H1 (cell line): Measurements from ENCODE around the gene MAP4. TPM values are rescaled to one million over a fixed set of nuclear protein-coding genes. Genes with fewer than 3 reads are reported as not detected.

ENCODE experiments used
- CTCF ChIA-PET: fragments of 300-600 bp; sonication (Branson Sonifier 250); formaldehyde crosslinking; loops from one replicate; lab custom pipeline; 2021; ENCODE audit not compliant: partially characterized antibody; lab: Charles Lee
- POLR2A ChIA-PET: fragments of 300-600 bp; sonication (Branson Sonifier 250); formaldehyde crosslinking; loops from one replicate; lab custom pipeline; 2021; ENCODE audit warnings: inconsistent platforms; ENCODE audit not compliant: partially characterized antibody; lab: Charles Lee
- DNase-seq, 2 experiments: peaks; one replicate each; pipeline versions ENCODE4 v3.0.0 to v3.0.0-alpha.2; 2010 to 2022; ENCODE audit warnings: low spot score in 2 of 2, low read depth in 1 of 2, mixed read lengths in 1 of 2
- FAIRE-seq: peaks from 2 replicates; lab custom pipeline; 2011; peaks lifted over from hg19 to GRCh38; lab: Jason Lieb, UNC
- H2AFZ ChIP-seq: 2 replicates; pipeline ENCODE4 v1.8.1; 2012; ENCODE audit warnings: low read length, inconsistent platforms
- H2AK5ac ChIP-seq: 2 replicates; pipeline ENCODE4 v1.6.1; 2013; ENCODE audit warnings: low read depth, low read length
- H2BK120ac ChIP-seq: replicated peaks from 2 replicates; pipeline ENCODE3; 2013; ENCODE audit warnings: low read depth, low read length, inconsistent platforms
- H2BK12ac ChIP-seq: 2 replicates; pipeline ENCODE4 v1.6.1; 2013; ENCODE audit warnings: low read depth, low read length
- H2BK15ac ChIP-seq: 2 replicates; pipeline ENCODE4 v1.6.1; 2013; ENCODE audit warnings: low read length
- H2BK20ac ChIP-seq: 2 replicates; pipeline ENCODE4 v1.6.1; 2013; ENCODE audit warnings: low read length
- H2BK5ac ChIP-seq: 2 replicates; pipeline ENCODE4 v1.6.1; 2013; ENCODE audit warnings: low read depth, low read length
- H3K14ac ChIP-seq: 2 replicates; pipeline ENCODE4 v1.6.1; 2013; ENCODE audit warnings: inconsistent platforms; ENCODE audit not compliant: insufficient read length
- H3K18ac ChIP-seq: 2 replicates; pipeline ENCODE4 v1.6.1; 2013; ENCODE audit warnings: low read length; ENCODE audit errors: extremely low read depth
- H3K23ac ChIP-seq: 2 replicates; pipeline ENCODE4 v1.6.1; 2013; ENCODE audit warnings: inconsistent platforms; ENCODE audit not compliant: insufficient read length
- H3K23me2 ChIP-seq: 2 replicates; pipeline ENCODE4 v1.6.1; 2013; ENCODE audit warnings: low read depth, low read length
- H3K27ac ChIP-seq: 2 replicates; pipeline ENCODE4 v1.6.1; 2011; ENCODE audit warnings: low read depth, low read length, inconsistent platforms
- H3K27me3 ChIP-seq, 4 experiments: replicated peaks in 1 of 4; 1 replicate in 1 of 4; 2 replicates in 3 of 4; pipeline versions ENCODE4 v1.6.1 to v1.8.1; 2011 to 2013; ENCODE audit warnings: low read length in 3 of 4, mild to moderate bottlenecking in 3 of 4, inconsistent platforms in 2 of 4, mixed read lengths in 2 of 4, moderate library complexity in 1 of 4; ENCODE audit not compliant: control insufficient read depth in 3 of 4, insufficient read depth in 3 of 4; ENCODE audit errors: extremely low read depth in 1 of 4
- H3K36me3 ChIP-seq, 4 experiments: 2 replicates each; pipeline versions ENCODE4 v1.6.1 to v1.8.1; 2011 to 2013; ENCODE audit warnings: mild to moderate bottlenecking in 4 of 4, low read length in 3 of 4, moderate library complexity in 2 of 4, control low read depth in 1 of 4, inconsistent platforms in 1 of 4; ENCODE audit not compliant: insufficient read depth in 4 of 4, control insufficient read depth in 2 of 4
- H3K4ac ChIP-seq: replicated peaks from 2 replicates; pipeline ENCODE3; 2013; ENCODE audit warnings: low read length, low read depth, mixed read lengths, inconsistent platforms; ENCODE audit not compliant: insufficient read length
- H3K4me1 ChIP-seq, 4 experiments: replicated peaks in 1 of 4; 1 replicate in 1 of 4; 2 replicates in 3 of 4; pipeline versions ENCODE4 v1.6.1 to v1.8.1; 2011 to 2013; ENCODE audit warnings: low read length in 3 of 4, inconsistent platforms in 2 of 4, mixed read lengths in 1 of 4; ENCODE audit not compliant: insufficient read depth in 4 of 4, control insufficient read depth in 3 of 4
- H3K4me2 ChIP-seq, 2 experiments: 2 replicates each; pipeline versions ENCODE4 v1.6.1 to v1.8.1; 2011 to 2013; ENCODE audit warnings: low read depth in 2 of 2, low read length in 2 of 2, control low read depth in 1 of 2, inconsistent platforms in 1 of 2, mild to moderate bottlenecking in 1 of 2; ENCODE audit not compliant: insufficient read depth in 1 of 2
- H3K4me3 ChIP-seq, 4 experiments: fragments of 200-600, 300-600 bp in 1 of 4; sonication (generic), shearing (Covaris generic), sonication (Bioruptor Twin) in 1 of 4; 2 replicates each; pipeline versions ENCODE4 v1.5.1 to v1.8.1; 2011 to 2016; ENCODE audit warnings: low read length in 4 of 4, low read depth in 3 of 4, control low read depth in 2 of 4, inconsistent platforms in 2 of 4, mild to moderate bottlenecking in 2 of 4, mixed read lengths in 1 of 4, moderate library complexity in 1 of 4; ENCODE audit not compliant: insufficient read depth in 2 of 4; ENCODE audit errors: extremely low read depth in 1 of 4
- H3K56ac ChIP-seq: replicated peaks from 2 replicates; pipeline ENCODE3; 2013; ENCODE audit warnings: low read depth, mild to moderate bottlenecking, mixed read lengths, low read length, inconsistent platforms; ENCODE audit not compliant: insufficient read length
- H3K79me1 ChIP-seq: 2 replicates; pipeline ENCODE4 v1.6.1; 2013; ENCODE audit warnings: low read depth, low read length, control low read depth
- H3K79me2 ChIP-seq, 2 experiments: 2 replicates each; pipeline versions ENCODE4 v1.6.1 to v1.8.1; 2012 to 2013; ENCODE audit warnings: low read length in 2 of 2, mild to moderate bottlenecking in 2 of 2, inconsistent platforms in 1 of 2; ENCODE audit not compliant: insufficient read depth in 2 of 2, control insufficient read depth in 1 of 2
- H3K9ac ChIP-seq, 4 experiments: replicated peaks in 1 of 4; 1 replicate in 1 of 4; 2 replicates in 3 of 4; pipeline versions ENCODE4 v1.6.1 to v1.8.1; 2011 to 2013; ENCODE audit warnings: low read depth in 3 of 4, low read length in 3 of 4, control low read depth in 2 of 4, mild to moderate bottlenecking in 2 of 4, moderate library complexity in 2 of 4, inconsistent platforms in 1 of 4; ENCODE audit errors: extremely low read depth in 1 of 4
- H3K9me3 ChIP-seq, 2 experiments: 2 replicates each; pipeline versions ENCODE4 v1.6.1 to v1.8.1; 2012 to 2013; ENCODE audit warnings: mild to moderate bottlenecking in 2 of 2, moderate library complexity in 2 of 2, control low read depth in 1 of 2, inconsistent platforms in 1 of 2, low read depth in 1 of 2, low read length in 1 of 2, mixed read lengths in 1 of 2; ENCODE audit not compliant: insufficient read depth in 2 of 2
- H4K20me1 ChIP-seq, 2 experiments: replicated peaks in 1 of 2; 2 replicates each; pipeline versions ENCODE3 to v1.8.1; 2011 to 2013; ENCODE audit warnings: inconsistent platforms in 2 of 2, low read length in 2 of 2, mild to moderate bottlenecking in 1 of 2; ENCODE audit not compliant: insufficient read depth in 2 of 2, control insufficient read depth in 1 of 2
- H4K5ac ChIP-seq: 2 replicates; pipeline ENCODE4 v1.6.1; 2013; ENCODE audit warnings: low read length, low read depth, mixed read lengths, inconsistent platforms; ENCODE audit not compliant: insufficient read length
- H4K8ac ChIP-seq: 2 replicates; pipeline ENCODE4 v1.8.0; 2013; ENCODE audit warnings: mild to moderate bottlenecking, moderate library complexity, low read length, inconsistent platforms; ENCODE audit not compliant: insufficient read depth; ENCODE audit errors: extremely low read depth
- H4K91ac ChIP-seq: replicated peaks from 2 replicates; pipeline ENCODE3; 2013; ENCODE audit warnings: low read length, mixed read lengths, inconsistent platforms; ENCODE audit not compliant: insufficient read length
- BCL11A ChIP-seq, 2 experiments: IDR thresholded peaks; one replicate each; pipeline ENCODE4 v1.6.1; 2011; ENCODE audit warnings: low read depth in 2 of 2, low read length in 2 of 2, mild to moderate bottlenecking in 2 of 2
- CBX5 ChIP-seq: fragments of 300-800, 300-1000 bp; sonication (generic); IDR thresholded peaks from 2 replicates; pipeline ENCODE4 v1.7.1; 2016; ENCODE audit warnings: antibody characterized with exemption, low read length, low read depth
- GTF2F1 ChIP-seq: IDR thresholded peaks from 2 replicates; pipeline ENCODE4 v1.6.1; 2012; ENCODE audit warnings: low read depth, low read length, improper control_type of control experiment, borderline replicate concordance
- POLR2A ChIP-seq, 2 experiments: IDR thresholded peaks; 1 replicate in 1 of 2; 2 replicates in 1 of 2; pipeline ENCODE4 v1.6.1; 2011; ENCODE audit warnings: low read depth in 2 of 2, low read length in 2 of 2, mild to moderate bottlenecking in 2 of 2; ENCODE audit errors: control extremely low read depth in 1 of 2
- SIN3A ChIP-seq, 2 experiments: IDR thresholded peaks in 1 of 2; conservative IDR thresholded peaks in 1 of 2; 2 replicates each; pipeline ENCODE4 v1.6.1; 2011 to 2012; ENCODE audit warnings: low read length in 2 of 2, improper control_type of control experiment in 1 of 2, low read depth in 1 of 2, mild to moderate bottlenecking in 1 of 2
- TBP ChIP-seq: IDR thresholded peaks from 2 replicates; pipeline ENCODE4 v1.6.1; 2011; ENCODE audit warnings: low read depth, low read length, improper control_type of control experiment
- ZNF274 ChIP-seq: IDR thresholded peaks from 2 replicates; pipeline ENCODE4 v1.7.0; 2012; ENCODE audit warnings: low read length, borderline replicate concordance; ENCODE audit errors: extremely low read depth
- WGBS, 2 experiments: shearing (Covaris generic) in 1 of 2; methylation state at CpG; one replicate each; pipeline versions ENCODE4 v1.1.6 to v1.1.7; 2013 to 2015; ENCODE audit warnings: low lambda C conversion rate in 2 of 2, mixed read lengths in 2 of 2, inconsistent platforms in 1 of 2, low coverage in 1 of 2, missing lambda C conversion rate in 1 of 2; ENCODE audit not compliant: insufficient replicate concordance in 2 of 2, insufficient coverage in 1 of 2, insufficient read length in 1 of 2; ENCODE audit errors: extremely low coverage in 1 of 2, missing lambda C conversion rate in 1 of 2; 5-methylcytosine and 5-hydroxymethylcytosine counted together
- polyA plus RNA-seq, 7 experiments: library from polyadenylated mRNA; depleted of rRNA in 3 of 7; stranded (reverse) in 5 of 7; unstranded in 2 of 7; fragments of >200 nt in 5 of 7; fragments of 200-250 nt in 2 of 7; gene quantifications; 1 replicate in 5 of 7; 2 replicates in 1 of 7; 4 replicates in 1 of 7; pipeline versions ENCODE4 v1.2.1 to v1.2.3, GENCODE V29; 2011 to 2013; ENCODE audit warnings: missing spikeins in 2 of 7, mixed read lengths in 2 of 7
- total RNA-seq: library from RNA; stranded (reverse); fragmentation: NEBNext Ultra II Directional; extraction: Animal tissue kit (Norgen Biotek cat#: 25700); gene quantifications from 2 replicates; pipeline ENCODE4 v1.2.1, GENCODE V29; 2021
- TF ChIP-seq, protein P1 (sequence below): IDR thresholded peaks from 2 replicates; pipeline ENCODE4 v1.6.1; 2011; ENCODE audit warnings: low read length, improper control_type of control experiment

MAP4 gene
- total and polyA plus RNA-seq, 2 of the 8 experiments (the other 6 are each of a cell fraction or from before 2014, with no cell fraction given), result 67.0 to 179 TPM

DNA sequence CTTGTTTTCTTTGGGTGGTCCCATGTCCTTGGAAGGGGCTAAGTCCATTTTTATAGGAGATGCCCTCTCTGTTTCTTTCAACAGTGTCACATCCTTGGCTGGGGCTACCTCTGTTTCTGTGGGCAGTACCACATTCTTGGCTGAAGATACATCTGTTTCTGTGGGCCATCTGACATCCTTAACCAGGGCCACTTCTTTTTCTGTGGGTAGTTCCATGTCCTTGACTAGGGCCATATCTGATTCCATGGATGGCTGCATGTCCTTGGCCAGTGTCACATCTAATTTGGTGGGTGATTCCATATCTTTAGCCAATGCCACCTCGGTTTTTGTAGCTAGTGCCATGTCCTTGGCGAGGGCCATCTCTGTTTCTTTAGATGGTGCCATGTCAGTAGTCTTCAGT lies 99.5 kb downstream of the MAP4 start:
- Histone ChIP-seq H3K27ac (no peak overlapping the region), H2BK15ac (no peak overlapping the region), H2BK5ac (no peak overlapping the region), H3K4me3 (no peak overlapping the region), H3K23ac (no peak overlapping the region), H3K36me3 (peaks cover 10 to 33% (median 25%) of the 10 kb centered on the region in 4 experiments), H4K20me1 (no peaks in the 10 kb centered on the region), H3K9me3 (no peaks in the 10 kb centered on the region), H3K18ac (no peak overlapping the region), H2BK20ac (no peak overlapping the region), H3K56ac (no peak overlapping the region), H3K4me1 (no peaks in the 10 kb centered on the region), H2AK5ac (no peak overlapping the region), H4K5ac (no peak overlapping the region), H2BK120ac (no peak overlapping the region), H3K9ac (no peak overlapping the region), H3K79me1 (no peaks in the 10 kb centered on the region), H3K4ac (no peak overlapping the region), H3K79me2 (no peaks in the 10 kb centered on the region), H3K27me3 (no peaks in the 10 kb centered on the region), H4K91ac (no peak overlapping the region), H2BK12ac (no peak overlapping the region), H3K23me2 (no peaks in the 10 kb centered on the region), H3K14ac (no peak overlapping the region), H3K4me2 (no peak overlapping the region), H2AFZ (no peak overlapping the region), H4K8ac (no peak overlapping the region)
- TF ChIP-seq, protein P1, sequence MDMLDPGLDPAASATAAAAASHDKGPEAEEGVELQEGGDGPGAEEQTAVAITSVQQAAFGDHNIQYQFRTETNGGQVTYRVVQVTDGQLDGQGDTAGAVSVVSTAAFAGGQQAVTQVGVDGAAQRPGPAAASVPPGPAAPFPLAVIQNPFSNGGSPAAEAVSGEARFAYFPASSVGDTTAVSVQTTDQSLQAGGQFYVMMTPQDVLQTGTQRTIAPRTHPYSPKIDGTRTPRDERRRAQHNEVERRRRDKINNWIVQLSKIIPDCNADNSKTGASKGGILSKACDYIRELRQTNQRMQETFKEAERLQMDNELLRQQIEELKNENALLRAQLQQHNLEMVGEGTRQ, result no peak
- TF ChIP-seq TBP, result no peak
- TF ChIP-seq CBX5, result no peak
- TF ChIP-seq POLR2A (IDR thresholded peaks at IDR 0.05; ENCODE audit: control extremely low read depth in 1 of 2, low read depth in 2 of 2, low read length in 2 of 2), result no peak
- no peak for TF ChIP-seq GTF2F1
- no peak for TF ChIP-seq BCL11A (IDR thresholded peaks at IDR 0.05; ENCODE audit: low read depth in 2 of 2, low read length in 2 of 2)
- no peak for TF ChIP-seq ZNF274
- TF ChIP-seq SIN3A (conservative IDR thresholded peaks at IDR 0.05 in 1 of 2, IDR thresholded peaks at IDR 0.05 in 1 of 2; ENCODE audit: low read depth in 1 of 2, low read length in 2 of 2), result no peak
- CTCF ChIA-PET, result no interaction called here
- POLR2A ChIA-PET, result no interaction called here
- no peak for FAIRE-seq
- no peak for DNase-seq
- 86% methylated on average over 2 of the region's 2 CpGs; no CpG with 5 or more reads in 1 of the 2 experiments for WGBS, 2 experiments
